Smooth muscle cell (in vitro differentiated cells): Measurements from ENCODE around the gene HPX. TPM values are rescaled to one million over a fixed set of nuclear protein-coding genes. Genes with fewer than 3 reads are reported as not detected.

Source experiments
- DNase-seq: peaks from one replicate; lab custom pipeline; 2025; ENCODE audit not compliant: unreplicated experiment; lab: John Stamatoyannopoulos, UW
- H2AFZ ChIP-seq: fragments of 200-600 bp; sonication (generic); 2 replicates; pipeline ENCODE4 v1.6.0; 2016; ENCODE audit warnings: antibody characterized with exemption, low read depth, mild to moderate bottlenecking
- H3F3A ChIP-seq: fragments of 200-600 bp; sonication (generic); 2 replicates; pipeline ENCODE4 v1.6.0; 2017; ENCODE audit warnings: antibody characterized with exemption, low read depth
- H3K27ac ChIP-seq: fragments of 200-600 bp; sonication (generic); 2 replicates; pipeline ENCODE4 v1.5.1; 2016; ENCODE audit warnings: low read depth, mild to moderate bottlenecking
- H3K27me3 ChIP-seq: fragments of 200-600 bp; sonication (generic); 2 replicates; pipeline ENCODE4 v1.6.1; 2016; ENCODE audit warnings: low read depth, mild to moderate bottlenecking
- H3K36me3 ChIP-seq: fragments of 200-600 bp; sonication (generic); 2 replicates; pipeline ENCODE4 v1.5.1; 2016; ENCODE audit warnings: low read depth
- H3K4me1 ChIP-seq: fragments of 200-600 bp; sonication (generic); 2 replicates; pipeline ENCODE4 v1.5.1; 2016; ENCODE audit warnings: low read depth
- H3K4me2 ChIP-seq: fragments of 200-600 bp; sonication (generic); 2 replicates; pipeline ENCODE4 v1.6.0; 2016; ENCODE audit warnings: mild to moderate bottlenecking
- H3K4me3 ChIP-seq: fragments of 200-600 bp; sonication (generic); 2 replicates; pipeline ENCODE4 v1.5.1; 2016; ENCODE audit warnings: mild to moderate bottlenecking
- H3K79me2 ChIP-seq: fragments of 200-600 bp; sonication (generic); 2 replicates; pipeline ENCODE4 v1.6.0; 2016; ENCODE audit warnings: low read depth, mild to moderate bottlenecking
- H3K9ac ChIP-seq: fragments of 200-600 bp; sonication (generic); 2 replicates; pipeline ENCODE4 v1.6.0; 2016; ENCODE audit warnings: low read depth
- H3K9me3 ChIP-seq: fragments of 200-600 bp; sonication (generic); replicated peaks from 2 replicates; pipeline ENCODE4 v1.5.1; 2016; ENCODE audit warnings: low read depth
- H4K20me1 ChIP-seq: fragments of 200-600 bp; sonication (generic); 2 replicates; pipeline ENCODE4 v1.6.0; 2016; ENCODE audit warnings: low read depth
- CTCF ChIP-seq: fragments of 200-600 bp; sonication (generic); IDR thresholded peaks from 2 replicates; pipeline ENCODE4 v1.5.1; 2017; ENCODE audit warnings: borderline replicate concordance, mild to moderate bottlenecking, antibody characterized with exemption; ENCODE audit not compliant: insufficient read depth, poor library complexity, severe bottlenecking
- WGBS: methylation state at CpG from one replicate; pipeline ENCODE4 v1.1.7; 2016; ENCODE audit warnings: low lambda C conversion rate; 5-methylcytosine and 5-hydroxymethylcytosine counted together
- polyA plus RNA-seq: library from polyadenylated mRNA; unstranded; fragments of >200 nt; fragmentation: Nextera tagmentation; extraction: Ambion mirVana; gene quantifications from 2 replicates; pipeline ENCODE4 v1.2.1, GENCODE V29; 2016
- total RNA-seq: library from RNA; depleted of rRNA; stranded (reverse); fragments of >200 nt; gene quantifications from 2 replicates; pipeline ENCODE4 v1.2.3, GENCODE V29; 2014

The HPX gene
- total and polyA plus RNA-seq, 2 experiments from 2014 or later = 1.1 to 3.5 TPM

DNA sequence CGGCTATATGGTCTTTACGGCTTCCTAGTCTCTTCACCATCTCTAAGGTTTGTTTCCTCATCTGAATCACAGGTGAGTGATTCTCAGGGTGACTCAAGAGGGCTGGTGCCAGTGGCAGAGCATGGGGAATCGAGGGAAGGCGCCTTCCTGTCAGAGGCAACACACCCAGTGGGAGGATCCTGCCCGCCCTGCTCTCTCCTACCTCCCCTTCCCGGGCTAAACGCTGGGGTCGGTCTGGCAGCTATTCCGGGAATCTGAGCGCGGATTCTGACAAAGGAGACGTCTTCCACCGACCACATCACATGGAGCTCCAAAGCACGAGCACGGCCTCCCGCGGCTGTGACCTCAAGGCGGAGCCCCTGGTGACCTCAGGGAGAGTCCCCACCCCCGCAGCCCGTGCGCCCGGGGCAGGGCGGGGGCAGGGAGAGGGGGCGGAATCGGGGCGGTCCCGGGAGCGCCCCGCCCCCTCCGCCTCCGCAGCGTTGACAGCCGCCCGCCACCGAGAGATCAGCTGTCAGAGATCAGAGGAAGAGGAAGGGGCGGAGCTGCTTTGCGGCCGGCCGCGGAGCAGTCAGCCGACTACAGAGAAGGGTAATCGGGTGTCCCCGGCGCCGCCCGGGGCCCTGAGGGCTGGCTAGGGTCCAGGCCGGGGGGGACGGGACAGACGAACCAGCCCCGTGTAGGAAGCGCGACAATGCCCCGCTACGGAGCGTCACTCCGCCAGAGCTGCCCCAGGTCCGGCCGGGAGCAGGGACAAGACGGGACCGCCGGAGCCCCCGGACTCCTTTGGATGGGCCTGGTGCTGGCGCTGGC, 50.7 kb downstream of the HPX start, which contains the start of gene SMPD1:
SMPD1 (plus strand) TSS at position 570 of the 813 bp plus-strand sequence; CDS start at position 695, 125 bp downstream.
- 1% methylated on average over 44 of the region's 63 CpGs for WGBS
- Histone ChIP-seq H3K79me2 (no peaks in the 10 kb centered on the region), H3K4me3 (peak within 1 kb of the TSS; percentile 75), H3K27me3 (no peaks in the 10 kb centered on the region), H3F3A (no peaks in the 10 kb centered on the region), H3K4me1 (peaks cover 9% of the 10 kb centered on the region), H4K20me1 (no peaks in the 10 kb centered on the region), H3K27ac (peak within 1 kb of the TSS; percentile 89), H2AFZ (peak within 1 kb of the TSS; percentile 57), H3K9me3 (no peaks in the 10 kb centered on the region), H3K9ac (peak within 1 kb of the TSS; percentile 82), H3K4me2 (peak within 1 kb of the TSS; percentile 93), H3K36me3 (no peaks in the 10 kb centered on the region)
- peak; percentile 80 for DNase-seq
- no peak for TF ChIP-seq CTCF

DNA sequence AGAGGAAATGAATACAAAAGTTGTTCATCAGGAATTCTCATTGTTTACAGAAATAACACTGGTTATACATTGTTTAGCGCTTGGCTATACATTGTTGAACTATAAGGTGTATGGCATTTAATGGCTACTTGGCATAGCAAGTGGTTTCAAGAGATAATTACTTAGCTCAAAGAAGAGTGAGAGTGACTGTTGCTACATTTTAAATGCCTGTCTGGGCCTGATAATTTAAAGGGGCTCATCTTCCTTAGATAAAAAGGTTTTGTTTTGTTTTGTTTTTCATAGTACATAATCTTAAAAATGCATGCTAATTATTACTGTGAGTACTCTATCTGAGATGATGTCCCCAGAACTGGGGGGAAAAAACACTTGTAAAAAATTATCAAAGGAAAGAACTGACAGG, 52.0 kb downstream of the HPX start:
- H4K20me1 ChIP-seq = no peaks in the 10 kb centered on the region
- H3F3A ChIP-seq = no peaks in the 10 kb centered on the region
- H3K4me2 ChIP-seq = no peak overlapping the region
- H3K9me3 ChIP-seq = no peaks in the 10 kb centered on the region
- H3K9ac ChIP-seq = no peak overlapping the region
- peak overlapping the region; percentile 2 for H2AFZ ChIP-seq
- WGBS = 89% methylated on average over 1 of the region's 1 CpG
- no peak for TF ChIP-seq CTCF
- no peak for DNase-seq
- peak overlapping the region; percentile 89 for H3K27ac ChIP-seq
- peaks cover 9% of the 10 kb centered on the region for H3K4me1 ChIP-seq
- H3K4me3 ChIP-seq = no peak overlapping the region
- no peaks in the 10 kb centered on the region for H3K27me3 ChIP-seq
- H3K36me3 ChIP-seq = no peaks in the 10 kb centered on the region
- H3K79me2 ChIP-seq = no peaks in the 10 kb centered on the region

GRCh38 chr11:6387811-6388599, 52.8 kb downstream of the HPX start:
- Histone ChIP-seq H3F3A (no peaks in the 10 kb centered on the region), H3K9me3 (no peaks in the 10 kb centered on the region), H3K27me3 (no peaks in the 10 kb centered on the region), H3K36me3 (no peaks in the 10 kb centered on the region), H2AFZ (peak overlapping the region; percentile 2), H3K9ac (no peak overlapping the region), H4K20me1 (no peaks in the 10 kb centered on the region), H3K4me2 (no peak overlapping the region), H3K79me2 (no peaks in the 10 kb centered on the region), H3K27ac (peak overlapping the region; percentile 89), H3K4me1 (peaks cover 9% of the 10 kb centered on the region), H3K4me3 (no peak overlapping the region)
- WGBS = 43% methylated on average over 12 of the region's 12 CpGs
- no peak for TF ChIP-seq CTCF
- DNase-seq = no peak
